HepG2 (cell line): ENCODE data around the gene SLC12A5. TPM values are rescaled to one million over a fixed set of nuclear protein-coding genes. Genes with fewer than 3 reads are reported as not detected.

Experiments
- BORCS8-MEF2B ChIP-seq: sonication (generic); formaldehyde crosslinking; IDR thresholded peaks from 2 replicates; pipeline ENCODE4 v1.8.0; 2022; ENCODE audit warnings: mild to moderate bottlenecking, missing genetic modification reagents
- DMAP1 ChIP-seq: IDR thresholded peaks from 2 replicates; pipeline ENCODE4 v1.6.1; 2016
- EEA1 ChIP-seq: sonication (generic); formaldehyde crosslinking; IDR thresholded peaks from 2 replicates; pipeline ENCODE4 v1.5.1; 2020; ENCODE audit warnings: mild to moderate bottlenecking, missing genetic modification reagents, borderline replicate concordance
- FOXK2 ChIP-seq: fragments of 450-650 bp; IDR thresholded peaks from 2 replicates; pipeline ENCODE4 v1.6.1; 2016
- GATA4 ChIP-seq: sonication (generic); IDR thresholded peaks from 2 replicates; pipeline ENCODE4 v1.6.1; 2016; ENCODE audit warnings: antibody characterized with exemption, low read depth, borderline replicate concordance
- GMEB1 ChIP-seq: sonication (generic); formaldehyde crosslinking; IDR thresholded peaks from 2 replicates; pipeline ENCODE4 v1.5.1; 2020; ENCODE audit warnings: missing genetic modification reagents, mild to moderate bottlenecking, borderline replicate concordance
- HNRNPL ChIP-seq: fragments of 200-400 bp; formaldehyde crosslinking; IDR thresholded peaks from 2 replicates; pipeline ENCODE4 v1.6.1; 2017; ENCODE audit warnings: mild to moderate bottlenecking, low read depth, low read length
- KDM2A ChIP-seq: sonication (generic); formaldehyde crosslinking; IDR thresholded peaks from 2 replicates; pipeline ENCODE4 v1.4.0; 2020; ENCODE audit warnings: low read depth, missing genetic modification reagents, borderline replicate concordance
- KLF15 ChIP-seq: sonication (generic); formaldehyde crosslinking; IDR thresholded peaks from 2 replicates; pipeline ENCODE4 v1.8.1; 2023; ENCODE audit warnings: borderline replicate concordance, mild to moderate bottlenecking, inconsistent platforms, missing genetic modification reagents, mixed read lengths
- RBFOX2 ChIP-seq: fragments of 200-400 bp; formaldehyde crosslinking; IDR thresholded peaks from 2 replicates; pipeline ENCODE4 v1.6.1; 2017; ENCODE audit warnings: low read depth, mild to moderate bottlenecking, low read length
- SKIL ChIP-seq: sonication (generic); formaldehyde crosslinking; IDR thresholded peaks from 2 replicates; pipeline ENCODE4 v1.8.0; 2022; ENCODE audit warnings: missing genetic modification reagents, mild to moderate bottlenecking, moderate library complexity, borderline replicate concordance
- SRSF9 ChIP-seq: fragments of 200-400 bp; formaldehyde crosslinking; IDR thresholded peaks from 2 replicates; pipeline ENCODE4 v1.6.1; 2018; ENCODE audit warnings: borderline replicate concordance, mild to moderate bottlenecking, low read depth, low read length; ENCODE audit not compliant: insufficient read depth, poor library complexity, severe bottlenecking
- TCF12 ChIP-seq, 2 experiments: fragments of 450-650 bp in 1 of 2; sonication (generic) in 1 of 2; formaldehyde crosslinking in 1 of 2; IDR thresholded peaks; 2 replicates each; pipeline versions ENCODE4 v1.6.1 to v1.8.0; 2017 to 2022; ENCODE audit warnings: antibody characterized with exemption in 1 of 2, mild to moderate bottlenecking in 1 of 2, missing genetic modification reagents in 1 of 2, moderate library complexity in 1 of 2
- TFAP4 ChIP-seq: sonication (generic); IDR thresholded peaks from 2 replicates; pipeline ENCODE4 v1.6.1; 2016; ENCODE audit warnings: low read depth, borderline replicate concordance
- TSC22D2 ChIP-seq: sonication (generic); formaldehyde crosslinking; IDR thresholded peaks from 2 replicates; pipeline ENCODE4 v1.5.1; 2020; ENCODE audit warnings: missing genetic modification reagents, mild to moderate bottlenecking, borderline replicate concordance
- ZBTB7A ChIP-seq: sonication (generic); formaldehyde crosslinking; IDR thresholded peaks from 2 replicates; pipeline ENCODE4 v1.8.0; 2022; ENCODE audit warnings: mild to moderate bottlenecking, missing genetic modification reagents
- ZNF101 ChIP-seq: sonication (generic); formaldehyde crosslinking; IDR thresholded peaks from 2 replicates; pipeline ENCODE4 v1.4.0; 2020; ENCODE audit warnings: mild to moderate bottlenecking, low read depth, missing genetic modification reagents, borderline replicate concordance
- ZNF207 ChIP-seq: fragments of 450-650 bp; IDR thresholded peaks from 2 replicates; pipeline ENCODE4 v1.6.1; 2016; ENCODE audit warnings: antibody characterized with exemption, borderline replicate concordance
- ZNF414 ChIP-seq: sonication (generic); formaldehyde crosslinking; IDR thresholded peaks from 2 replicates; pipeline ENCODE4 v1.5.0; 2020; ENCODE audit warnings: missing genetic modification reagents
- ZNF44 ChIP-seq: sonication (generic); formaldehyde crosslinking; IDR thresholded peaks from 2 replicates; pipeline ENCODE4 v1.5.1; 2020; ENCODE audit warnings: mild to moderate bottlenecking, missing genetic modification reagents
- ZNF746 ChIP-seq: sonication (generic); formaldehyde crosslinking; IDR thresholded peaks from 2 replicates; pipeline ENCODE4 v1.8.0; 2022; ENCODE audit warnings: mild to moderate bottlenecking, missing genetic modification reagents
- ZNF761 ChIP-seq: sonication (generic); formaldehyde crosslinking; conservative IDR thresholded peaks from 2 replicates; pipeline ENCODE4 v1.4.0; 2020; ENCODE audit warnings: mild to moderate bottlenecking, missing genetic modification reagents
- ZNF878 ChIP-seq: sonication (generic); formaldehyde crosslinking; IDR thresholded peaks from 2 replicates; pipeline ENCODE4 v1.8.1; 2023; ENCODE audit warnings: mild to moderate bottlenecking, missing genetic modification reagents, moderate library complexity
- polyA plus RNA-seq, 8 experiments: library from polyadenylated mRNA; depleted of rRNA in 3 of 8; stranded (reverse) in 7 of 8; unstranded in 1 of 8; fragments of >200 nt; fragmentation: Illumina TruSeq in 4 of 8; extraction: Trizol in 4 of 8; gene quantifications; 2 replicates each; pipeline versions ENCODE4 v1.2.1 to v1.2.3, GENCODE V29; 2011 to 2016; ENCODE audit warnings: low read depth in 4 of 8, missing spikeins in 1 of 8, mixed read lengths in 1 of 8; ENCODE audit not compliant: insufficient read depth in 1 of 8
- total RNA-seq, 5 experiments: library from RNA; depleted of rRNA; stranded (reverse); fragments of >200 nt; fragmentation: Illumina TruSeq; extraction: Trizol; gene quantifications; 2 replicates each; pipeline ENCODE4 v1.2.3, GENCODE V29; 2016; ENCODE audit warnings: low read depth in 1 of 5

SLC12A5 gene
- total and polyA plus RNA-seq, 2 of the 13 experiments (the other 11 are each of a cell fraction or from before 2014, with no cell fraction given) = 4.3 to 5.4 TPM

- peak; percentile 39; the same call in 1 of the 2 replicates for TF ChIP-seq ZNF414 (CRISPR knock-in tag)
- no peak for TF ChIP-seq GMEB1 (CRISPR knock-in tag)
- no peak for TF ChIP-seq KLF15 (CRISPR knock-in tag)
- peak; percentile 73 for TF ChIP-seq KDM2A (CRISPR knock-in tag)
- TF ChIP-seq ZNF761 = no peak
- TF ChIP-seq ZBTB7A (CRISPR knock-in tag) = no peak
- TF ChIP-seq ZNF207 = no peak
- no peak for TF ChIP-seq GATA4
- no peak for TF ChIP-seq ZNF878 (CRISPR knock-in tag)
- TF ChIP-seq HNRNPL = no peak
- 0 out of 2 replicates have a peak, but pooled peaks have one; percentile 27 for TF ChIP-seq TSC22D2 (CRISPR knock-in tag)
- no peak for TF ChIP-seq RBFOX2
- no peak for TF ChIP-seq FOXK2
- TF ChIP-seq BORCS8-MEF2B = no peak
- TF ChIP-seq TFAP4 = no peak
- no peak for TF ChIP-seq ZNF101 (CRISPR knock-in tag)
- no peak for TF ChIP-seq SKIL
- TF ChIP-seq ZNF746 (CRISPR knock-in tag) = 0 out of 2 replicates have a peak, but pooled peaks have one; percentile 42
- TF ChIP-seq DMAP1 (CRISPR knock-in tag) = no peak
- no peak for TF ChIP-seq SRSF9
- no peak for TF ChIP-seq ZNF44 (CRISPR knock-in tag)
- TF ChIP-seq EEA1 = peak; percentile 14; the same call in 1 of the 2 replicates
- no peak for TF ChIP-seq TCF12 (IDR thresholded peaks at IDR 0.05)
- no peak; the same call in 1 of the 2 replicates for TF ChIP-seq TCF12 (CRISPR knock-in tag; IDR thresholded peaks at IDR 0.05)
Observed at GRCh38 chr20:46022411-46023147, 6.4 kb upstream of the SLC12A5 start (continued).
